Activated CD8-positive, alpha-beta T cell treated with anti-CD3 and anti-CD28 coated beads for 36 hours (primary cell): ENCODE measurements around the gene ENTREP1. TPM values are rescaled to one million over a fixed set of nuclear protein-coding genes. Genes with fewer than 3 reads are reported as not detected.

Experiments
- ATAC-seq: fragments of 200-7000 bp; cut with Tn5 transposase; one replicate; pipeline ENCODE4 v1.10.0; 2021; ENCODE audit warnings: mild to moderate bottlenecking, moderate library complexity
- CTCF ChIA-PET: fragments of 350-600 bp; sonication (Branson Sonifier 250); formaldehyde crosslinking; loops from one replicate; lab custom pipeline; 2021; ENCODE audit warnings: antibody characterized with exemption; lab: Charles Lee
- POLR2A ChIA-PET: fragments of 350-600 bp; sonication (Branson Sonifier 250); formaldehyde crosslinking; loops from one replicate; lab custom pipeline; 2021; ENCODE audit warnings: antibody characterized with exemption; lab: Charles Lee
- DNase-seq: peaks from one replicate; pipeline ENCODE4 v3.0.0-alpha.2; 2020
- H3K27ac Mint-ChIP-seq: one replicate; pipeline ENCODE4 v1.8.0; 2021; ENCODE audit warnings: mild to moderate bottlenecking, mixed read lengths
- H3K27me3 Mint-ChIP-seq: one replicate; pipeline ENCODE4 v1.8.0; 2021; ENCODE audit warnings: mixed read lengths
- H3K36me3 Mint-ChIP-seq: one replicate; pipeline ENCODE4 v1.8.0; 2021; ENCODE audit warnings: low read depth, mixed read lengths
- H3K4me1 Mint-ChIP-seq: one replicate; pipeline ENCODE4 v1.8.0; 2021; ENCODE audit warnings: low read depth, mixed read lengths
- H3K4me3 Mint-ChIP-seq: one replicate; pipeline ENCODE4 v1.8.0; 2021; ENCODE audit warnings: mild to moderate bottlenecking, moderate library complexity, mixed read lengths
- H3K9me3 Mint-ChIP-seq: one replicate; pipeline ENCODE4 v1.8.0; 2021; ENCODE audit warnings: mixed read lengths
- intact Hi-C: fragments of 100-400 bp; cut with micrococcal nuclease; formaldehyde crosslinking; loops from one replicate; pipeline ENCODE4 v1.10.0; 2022
- total RNA-seq, 2 experiments: library from RNA; stranded (reverse); gene quantifications; one replicate each; pipeline ENCODE4 v1.2.3, GENCODE V29; 2021
- TF ChIP-seq, protein P1 (sequence below): fragments of 200-600 bp; IDR thresholded peaks from one replicate; pipeline ENCODE4 v1.8.0; 2022; ENCODE audit warnings: antibody characterized with exemption, mild to moderate bottlenecking

ENTREP1 gene
- total RNA-seq, 2 experiments from 2014 or later, result not detected

DNA sequence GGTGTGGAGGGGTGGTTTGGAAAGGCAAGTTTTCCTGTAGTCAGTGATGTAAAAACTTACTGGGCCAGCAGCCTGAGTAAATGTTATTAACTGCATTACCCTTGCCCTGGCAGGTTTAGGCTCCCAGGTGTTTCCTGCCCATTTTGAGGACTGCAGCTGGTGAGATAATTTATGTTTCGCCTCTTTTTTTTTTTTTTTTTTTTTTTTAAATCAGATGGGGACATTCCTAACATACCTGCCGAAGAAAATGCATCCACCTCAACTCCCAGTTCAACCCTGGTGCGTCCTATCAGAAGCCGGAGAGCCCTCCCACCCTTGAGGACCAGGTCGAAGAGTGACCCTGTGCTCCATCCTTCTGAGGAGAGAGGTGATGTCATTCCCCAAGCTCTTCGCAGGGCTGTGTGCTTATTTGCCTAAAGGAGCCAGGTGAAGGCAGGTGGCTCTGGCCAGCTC is 60.6 kb downstream of the ENTREP1 start:
- no peak overlapping the region for H3K27ac Mint-ChIP-seq
- no peaks in the 10 kb centered on the region for H3K4me1 Mint-ChIP-seq
- POLR2A ChIA-PET, result interaction anchor here (0.6 kb wide), 2 partner anchors 11 to 513 kb away, joined by 3 to 4 read pairs; no protein-coding TSS in a partner anchor
- DNase-seq, result no peak
- TF ChIP-seq, protein P1, sequence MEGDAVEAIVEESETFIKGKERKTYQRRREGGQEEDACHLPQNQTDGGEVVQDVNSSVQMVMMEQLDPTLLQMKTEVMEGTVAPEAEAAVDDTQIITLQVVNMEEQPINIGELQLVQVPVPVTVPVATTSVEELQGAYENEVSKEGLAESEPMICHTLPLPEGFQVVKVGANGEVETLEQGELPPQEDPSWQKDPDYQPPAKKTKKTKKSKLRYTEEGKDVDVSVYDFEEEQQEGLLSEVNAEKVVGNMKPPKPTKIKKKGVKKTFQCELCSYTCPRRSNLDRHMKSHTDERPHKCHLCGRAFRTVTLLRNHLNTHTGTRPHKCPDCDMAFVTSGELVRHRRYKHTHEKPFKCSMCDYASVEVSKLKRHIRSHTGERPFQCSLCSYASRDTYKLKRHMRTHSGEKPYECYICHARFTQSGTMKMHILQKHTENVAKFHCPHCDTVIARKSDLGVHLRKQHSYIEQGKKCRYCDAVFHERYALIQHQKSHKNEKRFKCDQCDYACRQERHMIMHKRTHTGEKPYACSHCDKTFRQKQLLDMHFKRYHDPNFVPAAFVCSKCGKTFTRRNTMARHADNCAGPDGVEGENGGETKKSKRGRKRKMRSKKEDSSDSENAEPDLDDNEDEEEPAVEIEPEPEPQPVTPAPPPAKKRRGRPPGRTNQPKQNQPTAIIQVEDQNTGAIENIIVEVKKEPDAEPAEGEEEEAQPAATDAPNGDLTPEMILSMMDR, result no peak
- no peaks in the 10 kb centered on the region for H3K9me3 Mint-ChIP-seq
- H3K4me3 Mint-ChIP-seq, result no peak overlapping the region
- H3K36me3 Mint-ChIP-seq, result no peaks in the 10 kb centered on the region
- ATAC-seq, result no peak
- CTCF ChIA-PET, result no interaction called here
- intact Hi-C loops, result no loop called here
- peaks cover 2% of the 10 kb centered on the region for H3K27me3 Mint-ChIP-seq

DNA sequence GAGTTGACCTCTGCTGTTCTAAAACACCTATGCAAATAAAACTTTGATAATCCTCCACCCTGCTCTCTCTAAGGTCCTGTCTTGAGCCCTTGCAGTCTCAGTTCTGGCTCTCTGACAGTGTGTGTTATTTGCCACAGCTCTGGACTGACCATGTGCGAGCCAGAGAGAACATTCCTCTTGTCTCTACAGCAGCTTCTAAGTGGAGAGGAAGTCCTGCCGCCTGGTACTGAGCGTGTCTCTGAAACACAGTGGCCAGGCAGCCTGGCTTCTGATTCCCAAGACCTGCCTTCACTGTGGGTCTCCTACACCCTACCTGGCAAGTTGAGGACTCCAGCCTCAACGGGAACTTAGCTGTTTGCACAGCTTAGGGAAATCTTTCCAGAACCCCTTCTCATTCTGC is 61.6 kb downstream of the ENTREP1 start:
- intact Hi-C loops, result no loop called here
- ChIA-PET POLR2A (interaction anchor here (0.8 to 1.2 kb wide), 2 partner anchors 37 to 45 kb away, joined by 3 read pairs; no protein-coding TSS in a partner anchor), CTCF (no interaction called here)
- Mint-ChIP-seq H3K4me1 (no peaks in the 10 kb centered on the region), H3K9me3 (no peaks in the 10 kb centered on the region), H3K27ac (no peak overlapping the region), H3K27me3 (peaks cover 2% of the 10 kb centered on the region), H3K4me3 (no peak overlapping the region), H3K36me3 (no peaks in the 10 kb centered on the region)
- ATAC-seq (no peak), DNase-seq (no peak)
- TF ChIP-seq, protein P1, result no peak

DNA sequence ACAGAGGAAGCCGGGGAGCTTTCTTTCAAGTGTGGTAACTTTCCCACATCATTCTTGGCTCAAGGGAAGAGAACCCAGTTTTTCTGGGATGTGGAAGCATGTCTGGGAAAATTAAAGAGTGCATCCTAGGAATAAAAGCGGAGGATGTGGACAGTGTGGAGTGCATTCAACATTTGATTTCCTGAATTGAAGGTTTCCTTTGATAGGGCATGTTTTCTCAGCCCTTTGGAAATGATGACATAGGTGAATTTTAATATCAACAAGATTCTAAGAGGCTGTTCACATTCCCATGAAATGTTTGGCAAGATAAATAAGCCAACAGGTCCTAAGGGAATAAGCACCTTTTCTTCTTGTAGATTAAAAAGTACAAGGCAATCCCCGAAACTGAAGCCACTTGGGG is 63.6 kb downstream of the ENTREP1 start:
- DNase-seq (no peak), ATAC-seq (no peak)
- H3K27me3 Mint-ChIP-seq, result peaks cover 2% of the 10 kb centered on the region
- no peak overlapping the region for H3K27ac Mint-ChIP-seq
- TF ChIP-seq, protein P1, result no peak
- intact Hi-C loops, result no loop called here
- no peaks in the 10 kb centered on the region for H3K36me3 Mint-ChIP-seq
- H3K9me3 Mint-ChIP-seq, result no peaks in the 10 kb centered on the region
- POLR2A ChIA-PET, result no interaction called here
- CTCF ChIA-PET, result no interaction called here
- no peaks in the 10 kb centered on the region for H3K4me1 Mint-ChIP-seq
- H3K4me3 Mint-ChIP-seq, result no peak overlapping the region

DNA sequence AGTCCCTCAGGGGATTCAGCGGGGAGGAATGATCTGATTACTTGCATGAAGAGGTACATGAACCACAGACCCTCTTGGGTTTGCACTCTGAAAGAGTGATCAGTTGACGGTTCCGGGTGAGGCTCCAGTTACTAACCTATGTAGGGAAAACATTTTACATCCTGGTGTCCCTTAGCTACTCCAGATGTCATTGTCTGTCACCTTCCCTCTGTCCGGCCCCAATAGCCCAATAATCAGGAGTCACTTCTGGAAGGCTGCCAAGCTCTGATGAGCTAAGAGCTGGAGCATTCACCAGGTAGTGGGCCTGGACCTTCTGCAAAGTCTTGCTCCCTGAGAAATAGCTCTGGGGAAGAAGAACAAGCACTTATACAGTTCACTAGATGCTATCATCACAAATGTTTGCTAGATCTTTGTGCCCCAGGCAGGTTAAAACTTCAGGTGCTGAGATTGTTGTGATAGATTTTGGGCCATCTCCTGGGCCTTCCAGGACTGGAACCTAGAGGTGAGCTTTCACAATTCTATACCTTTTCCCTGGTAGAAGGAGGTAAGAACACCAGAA is 64.5 kb downstream of the ENTREP1 start:
- CTCF ChIA-PET, result no interaction called here
- H3K27ac Mint-ChIP-seq, result no peak overlapping the region
- H3K36me3 Mint-ChIP-seq, result no peaks in the 10 kb centered on the region
- no peak for DNase-seq
- H3K27me3 Mint-ChIP-seq, result peaks cover 2% of the 10 kb centered on the region
- POLR2A ChIA-PET, result no interaction called here
- TF ChIP-seq, protein P1, result no peak
- intact Hi-C loops, result no loop called here
- H3K9me3 Mint-ChIP-seq, result no peaks in the 10 kb centered on the region
- ATAC-seq, result no peak
- H3K4me3 Mint-ChIP-seq, result no peak overlapping the region
- H3K4me1 Mint-ChIP-seq, result no peaks in the 10 kb centered on the region

DNA sequence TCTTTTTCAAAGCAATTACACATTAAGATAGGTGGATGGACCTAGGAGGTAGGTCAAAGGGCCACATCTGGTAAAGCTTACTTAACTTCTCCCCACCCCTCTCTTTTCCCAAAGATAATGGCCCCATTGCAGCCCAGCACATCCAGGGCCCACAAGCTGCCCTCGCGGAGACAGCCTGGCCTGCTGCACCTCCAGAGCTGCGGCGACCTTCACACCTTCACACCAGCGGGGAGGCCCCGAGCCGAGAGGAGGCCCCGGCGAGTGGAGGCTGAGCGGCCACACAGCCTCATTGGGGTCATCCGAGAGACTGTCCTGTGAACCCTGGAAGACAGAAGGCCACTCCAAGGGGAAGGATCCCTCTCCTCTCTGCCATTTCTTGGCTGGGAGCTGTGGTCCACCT is 66.5 kb downstream of the ENTREP1 start:
- ATAC-seq, result no peak
- Mint-ChIP-seq H3K9me3 (no peaks in the 10 kb centered on the region), H3K27ac (no peak overlapping the region), H3K27me3 (peaks cover 2% of the 10 kb centered on the region), H3K4me1 (no peaks in the 10 kb centered on the region), H3K36me3 (no peaks in the 10 kb centered on the region), H3K4me3 (no peak overlapping the region)
- CTCF ChIA-PET, result no interaction called here
- POLR2A ChIA-PET, result no interaction called here
- TF ChIP-seq, protein P1, result no peak
- intact Hi-C loops, result no loop called here
- DNase-seq, result no peak
